HEK293T (cell line): ENCODE results near the gene NCF4.

Experiments
- CTCF ChIA-PET: fragments of 350-600 bp; formaldehyde crosslinking; extraction: SDS; loops from one replicate; lab custom pipeline; 2021; ENCODE audit warnings: antibody characterized with exemption, inconsistent platforms; lab: Yijun Ruan, JAX
- POLR2A ChIA-PET: fragments of 350-600 bp; formaldehyde crosslinking; extraction: SDS; loops from one replicate; lab custom pipeline; 2020; ENCODE audit warnings: antibody characterized with exemption, inconsistent platforms; lab: Yijun Ruan, JAX
- DNase-seq: peaks from one replicate; pipeline ENCODE4 v3.0.0; 2012; ENCODE audit warnings: mixed read lengths; ENCODE audit errors: extremely low spot score
- ARNT ChIP-seq: fragments of 450-650 bp; IDR thresholded peaks from 2 replicates; pipeline ENCODE4 v1.6.1; 2017; ENCODE audit warnings: mild to moderate bottlenecking
- BHLHE40 ChIP-seq: fragments of 450-650 bp; IDR thresholded peaks from 2 replicates; pipeline ENCODE4 v1.6.1; 2016; ENCODE audit warnings: mild to moderate bottlenecking, moderate library complexity, borderline replicate concordance
- CTBP1 ChIP-seq: fragments of 450-650 bp; IDR thresholded peaks from 2 replicates; pipeline ENCODE4 v1.6.1; 2016; ENCODE audit warnings: borderline replicate concordance
- ELF4 ChIP-seq: fragments of 450-650 bp; IDR thresholded peaks from 2 replicates; pipeline ENCODE4 v1.6.1; 2017; ENCODE audit warnings: antibody characterized with exemption
- FOXA1 ChIP-seq: fragments of 450-650 bp; IDR thresholded peaks from 2 replicates; pipeline ENCODE4 v1.6.1; 2016; ENCODE audit warnings: mild to moderate bottlenecking
- FOXK2 ChIP-seq: fragments of 450-650 bp; IDR thresholded peaks from 2 replicates; pipeline ENCODE4 v1.6.1; 2016; ENCODE audit warnings: mild to moderate bottlenecking
- FOXM1 ChIP-seq: fragments of 450-650 bp; IDR thresholded peaks from 2 replicates; pipeline ENCODE4 v1.6.1; 2017; ENCODE audit warnings: mild to moderate bottlenecking, borderline replicate concordance
- HDGF ChIP-seq: fragments of 450-650 bp; IDR thresholded peaks from 2 replicates; pipeline ENCODE4 v1.6.1; 2017; ENCODE audit warnings: antibody characterized with exemption, borderline replicate concordance
- L3MBTL2 ChIP-seq: fragments of 450-650 bp; conservative IDR thresholded peaks from 2 replicates; pipeline ENCODE4 v1.6.1; 2016; ENCODE audit warnings: mild to moderate bottlenecking
- LEF1 ChIP-seq: fragments of 450-650 bp; IDR thresholded peaks from 2 replicates; pipeline ENCODE4 v1.6.1; 2017; ENCODE audit warnings: mild to moderate bottlenecking, borderline replicate concordance
- NFRKB ChIP-seq: fragments of 450-650 bp; IDR thresholded peaks from 2 replicates; pipeline ENCODE4 v1.6.1; 2016; ENCODE audit warnings: mild to moderate bottlenecking, moderate library complexity
- SP1 ChIP-seq: fragments of 450-650 bp; IDR thresholded peaks from 2 replicates; pipeline ENCODE4 v1.6.1; 2017
- SUZ12 ChIP-seq: fragments of 450-650 bp; IDR thresholded peaks from 2 replicates; pipeline ENCODE4 v1.6.1; 2016; ENCODE audit warnings: mild to moderate bottlenecking
- TARDBP ChIP-seq: fragments of 450-650 bp; IDR thresholded peaks from 2 replicates; pipeline ENCODE4 v1.6.1; 2016
- ZNF384 ChIP-seq: fragments of 450-650 bp; IDR thresholded peaks from 2 replicates; pipeline ENCODE4 v1.6.1; 2016
- TF ChIP-seq, protein P1 (sequence below): fragments of 450-650 bp; IDR thresholded peaks from 2 replicates; pipeline ENCODE4 v1.6.1; 2016

The NCF4 gene

DNA sequence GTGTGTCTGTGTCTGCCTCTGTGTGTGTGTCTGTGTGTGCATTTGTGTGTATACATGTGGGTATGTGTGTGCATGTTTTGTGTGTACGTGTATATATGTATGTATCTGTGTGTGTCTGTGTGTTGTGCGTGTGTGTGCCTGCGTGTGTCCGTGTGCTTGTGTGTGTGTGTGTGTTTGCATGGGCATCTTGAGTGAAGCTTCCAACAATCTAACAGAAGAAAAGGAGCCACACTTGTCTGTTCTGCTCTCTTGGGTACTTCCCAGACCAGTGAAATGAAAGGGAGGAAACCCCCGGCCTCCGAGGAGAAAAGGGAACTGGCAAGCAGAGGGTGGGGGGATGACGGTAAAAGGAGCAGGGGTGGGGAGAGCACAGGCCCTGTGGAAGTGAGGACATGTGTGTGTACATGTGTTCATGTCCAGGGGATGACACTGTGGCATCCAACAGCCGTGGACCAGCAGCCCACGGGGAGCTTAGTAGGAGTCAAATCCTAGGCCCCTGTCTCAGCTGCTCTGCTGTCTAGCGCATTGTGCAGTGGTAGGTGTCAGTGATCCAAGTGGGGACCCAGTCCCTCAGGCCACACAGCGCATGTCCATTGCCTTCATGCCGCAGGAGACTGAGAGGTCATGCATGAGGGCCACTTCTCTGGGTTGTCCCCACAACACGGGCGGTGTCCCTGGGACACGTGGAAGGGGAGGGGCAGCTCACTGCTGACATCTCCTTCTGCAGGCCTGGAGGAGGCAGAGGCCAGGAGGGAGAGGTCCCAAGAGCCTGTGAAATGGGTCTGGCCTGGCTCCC lies 60.7 kb downstream of the NCF4 start:
- no peak for DNase-seq
- CTCF ChIA-PET = no interaction called here
- no peak for TF ChIP-seq ARNT
- no peak for TF ChIP-seq ELF4
- TF ChIP-seq SP1 = no peak
- no peak for TF ChIP-seq TARDBP
- POLR2A ChIA-PET = no interaction called here

DNA sequence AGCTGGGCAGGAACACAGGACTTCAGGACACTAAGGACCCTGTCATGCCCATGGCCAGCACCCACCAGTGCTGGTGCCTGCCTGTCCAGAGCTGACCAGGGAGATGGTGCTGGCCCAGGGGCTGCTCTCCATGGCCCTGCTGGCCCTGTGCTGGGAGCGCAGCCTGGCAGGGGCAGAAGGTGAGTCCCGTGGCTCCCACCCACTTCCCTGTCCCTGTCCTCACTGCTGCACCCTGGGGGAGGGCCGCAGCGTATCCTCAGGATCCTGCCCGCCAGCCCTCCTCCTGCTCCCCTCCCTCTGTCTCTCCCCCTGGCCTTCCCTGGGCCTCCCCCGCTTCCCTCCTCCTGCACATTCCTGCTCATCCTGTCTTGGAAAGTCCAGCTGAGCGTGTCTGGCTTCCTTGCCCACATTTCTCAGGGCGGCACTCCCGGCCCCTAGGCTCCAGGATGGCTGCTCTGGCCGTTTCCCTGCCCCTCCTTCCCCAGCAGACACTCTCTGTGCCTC lies 61.4 kb downstream of the NCF4 start:
- ChIA-PET CTCF (no interaction called here), POLR2A (no interaction called here)
- no peak for TF ChIP-seq HDGF
- TF ChIP-seq TARDBP = no peak
- no peak for TF ChIP-seq FOXA1
- TF ChIP-seq ELF4 = no peak
- no peak for TF ChIP-seq BHLHE40
- no peak for TF ChIP-seq LEF1
- TF ChIP-seq ARNT = no peak
- TF ChIP-seq SP1 = no peak
- TF ChIP-seq L3MBTL2 = no peak
- TF ChIP-seq CTBP1 = no peak
- TF ChIP-seq SUZ12 = no peak
- no peak for TF ChIP-seq NFRKB
- no peak for TF ChIP-seq ZNF384
- DNase-seq = no peak

DNA sequence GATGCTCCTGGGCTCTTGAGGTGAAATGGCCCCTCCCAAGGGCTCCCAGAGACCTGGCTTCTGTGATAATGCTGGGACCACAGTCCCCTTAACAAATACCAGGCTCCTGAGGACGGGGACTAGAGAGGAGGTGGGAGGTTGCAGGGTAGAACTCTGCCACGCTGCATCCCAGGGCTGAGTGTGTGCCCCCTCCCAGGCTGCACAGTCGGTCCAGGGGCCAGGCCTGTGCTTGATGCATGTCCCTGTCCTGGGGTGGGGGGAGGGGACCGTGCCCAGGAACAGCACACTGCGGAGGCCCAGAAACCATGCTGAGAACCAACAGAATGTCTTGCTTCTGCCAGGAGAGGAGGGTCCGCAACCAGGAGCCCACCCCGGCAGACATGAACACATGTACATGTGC lies 61.9 kb downstream of the NCF4 start:
- ChIA-PET POLR2A (no interaction called here), CTCF (no interaction called here)
- no peak for DNase-seq
- TF ChIP-seq CTBP1 (no peak), SUZ12 (no peak), ZNF384 (no peak), LEF1 (no peak), BHLHE40 (no peak), TARDBP (no peak), L3MBTL2 (no peak), ELF4 (no peak), FOXK2 (no peak), FOXM1 (no peak), NFRKB (no peak), FOXA1 (no peak), ARNT (no peak)
- TF ChIP-seq, protein P1, sequence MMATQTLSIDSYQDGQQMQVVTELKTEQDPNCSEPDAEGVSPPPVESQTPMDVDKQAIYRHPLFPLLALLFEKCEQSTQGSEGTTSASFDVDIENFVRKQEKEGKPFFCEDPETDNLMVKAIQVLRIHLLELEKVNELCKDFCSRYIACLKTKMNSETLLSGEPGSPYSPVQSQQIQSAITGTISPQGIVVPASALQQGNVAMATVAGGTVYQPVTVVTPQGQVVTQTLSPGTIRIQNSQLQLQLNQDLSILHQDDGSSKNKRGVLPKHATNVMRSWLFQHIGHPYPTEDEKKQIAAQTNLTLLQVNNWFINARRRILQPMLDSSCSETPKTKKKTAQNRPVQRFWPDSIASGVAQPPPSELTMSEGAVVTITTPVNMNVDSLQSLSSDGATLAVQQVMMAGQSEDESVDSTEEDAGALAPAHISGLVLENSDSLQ = no peak

DNA sequence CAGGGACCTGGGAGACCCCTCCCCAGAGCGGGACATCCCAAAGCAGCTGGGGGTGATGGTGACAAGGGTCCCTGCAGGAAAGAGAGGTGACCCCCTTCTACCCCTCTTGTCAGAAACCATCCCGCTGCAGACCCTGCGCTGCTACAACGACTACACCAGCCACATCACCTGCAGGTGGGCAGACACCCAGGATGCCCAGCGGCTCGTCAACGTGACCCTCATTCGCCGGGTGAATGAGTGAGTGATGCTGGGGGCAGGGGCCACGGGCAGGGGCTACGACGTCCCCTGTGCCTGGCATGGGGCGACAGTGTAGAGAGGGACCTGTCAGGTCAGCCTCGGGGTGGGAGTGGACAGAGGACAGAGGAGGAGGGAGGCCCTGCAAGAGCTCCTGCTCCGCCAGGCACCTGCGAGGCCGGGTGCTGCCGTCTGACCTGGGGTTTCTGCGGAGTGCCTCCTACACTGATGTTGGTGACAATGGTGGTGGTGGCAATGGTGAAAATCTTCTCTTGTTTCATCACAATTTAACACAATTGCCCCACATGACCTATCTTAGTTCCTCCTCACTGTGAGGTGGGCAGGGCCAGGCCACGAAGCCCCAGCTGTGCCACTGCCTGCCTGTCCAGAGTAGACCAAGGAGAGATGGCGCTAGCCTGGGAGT lies 62.5 kb downstream of the NCF4 start:
- ChIA-PET CTCF (no interaction called here), POLR2A (no interaction called here)
- TF ChIP-seq ELF4 (no peak), LEF1 (no peak), ZNF384 (no peak), HDGF (no peak), SP1 (no peak), ARNT (no peak), FOXM1 (no peak), L3MBTL2 (no peak), NFRKB (no peak), BHLHE40 (no peak), TARDBP (no peak)
- no peak for DNase-seq

DNA sequence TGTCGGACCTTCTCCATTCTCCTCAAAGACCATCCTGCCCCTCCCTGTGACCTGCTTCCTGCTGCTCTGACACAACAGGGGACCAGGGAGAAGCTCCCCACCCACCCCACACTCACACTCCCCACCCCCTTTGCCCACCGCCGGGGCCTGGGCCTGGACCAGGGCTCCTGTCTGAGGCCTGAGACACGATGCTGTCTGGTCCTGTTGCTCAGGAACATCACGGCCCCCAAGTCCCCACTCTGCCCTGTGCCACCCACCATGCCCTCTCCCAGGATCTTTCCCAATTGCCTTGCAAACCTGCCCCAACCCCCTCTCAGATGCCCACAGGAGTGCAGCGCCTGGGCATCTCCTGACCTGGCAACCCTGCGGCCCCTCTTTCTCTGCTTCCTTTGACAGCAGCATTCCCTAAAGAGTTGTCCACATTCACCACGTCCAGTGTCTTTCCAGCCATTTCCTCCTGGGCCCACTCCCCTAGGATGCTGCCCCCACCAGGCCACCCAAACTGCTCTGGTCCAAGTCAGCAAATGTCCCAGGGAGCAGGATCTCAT lies 63.4 kb downstream of the NCF4 start:
- no peak for DNase-seq
- ChIA-PET CTCF (no interaction called here), POLR2A (no interaction called here)
- TF ChIP-seq BHLHE40 (no peak), SP1 (no peak), FOXA1 (no peak), ARNT (no peak), L3MBTL2 (no peak), ELF4 (no peak), FOXK2 (no peak), SUZ12 (no peak)
- TF ChIP-seq, protein P1 = no peak

DNA sequence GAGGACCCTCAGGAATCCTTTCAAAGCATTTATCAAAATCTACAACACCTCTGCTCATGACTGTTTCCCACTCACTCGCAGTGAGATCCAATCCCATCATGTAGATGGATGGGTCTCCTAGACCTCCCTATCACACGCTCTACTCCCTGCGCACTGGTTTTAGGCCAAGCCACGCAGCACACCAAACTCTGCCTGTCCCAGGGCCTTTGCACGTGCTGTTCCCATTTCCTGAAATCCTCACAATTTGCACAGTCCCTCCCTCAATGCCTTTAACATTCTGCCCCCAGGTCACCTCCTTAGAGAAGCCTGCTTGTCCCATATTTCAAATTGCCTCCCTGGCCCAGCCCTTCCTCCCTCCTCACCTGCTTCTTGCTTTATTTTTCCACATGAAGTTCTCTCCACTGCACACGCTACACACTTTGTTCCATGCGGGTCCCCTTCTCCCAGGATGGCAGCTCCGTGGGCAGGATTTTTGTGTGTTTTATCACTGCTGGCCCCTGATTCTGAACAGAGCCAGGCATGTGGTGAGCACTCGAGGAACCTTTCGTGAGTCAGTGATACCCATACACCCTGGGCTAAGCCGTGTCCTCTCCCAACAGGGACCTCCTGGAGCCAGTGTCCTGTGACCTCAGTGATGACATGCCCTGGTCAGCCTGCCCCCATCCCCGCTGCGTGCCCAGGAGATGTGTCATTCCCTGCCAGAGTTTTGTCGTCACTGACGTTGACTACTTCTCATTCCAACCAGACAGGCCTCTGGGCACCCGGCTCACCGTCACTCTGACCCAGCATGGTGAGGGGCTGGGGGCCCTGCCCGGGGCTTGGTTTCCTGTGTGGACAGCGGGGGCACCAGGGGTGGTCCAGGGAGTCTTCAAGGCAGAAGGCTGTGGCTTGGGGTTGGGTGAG lies 64.8 kb downstream of the NCF4 start:
- ChIA-PET CTCF (no interaction called here), POLR2A (no interaction called here)
- DNase-seq = no peak
- no peak for TF ChIP-seq HDGF
- TF ChIP-seq ELF4 = no peak
- TF ChIP-seq SP1 = no peak
- TF ChIP-seq NFRKB = no peak
- TF ChIP-seq, protein P1 = no peak
- no peak for TF ChIP-seq FOXK2
- TF ChIP-seq BHLHE40 = no peak
- TF ChIP-seq FOXM1 = no peak
- no peak for TF ChIP-seq LEF1
- TF ChIP-seq L3MBTL2 = no peak
- TF ChIP-seq ARNT = no peak
- TF ChIP-seq CTBP1 = no peak
- no peak for TF ChIP-seq TARDBP
- no peak for TF ChIP-seq ZNF384
- TF ChIP-seq FOXA1 = no peak
- TF ChIP-seq SUZ12 = no peak
